WTC11 (cell line): Measurements from ENCODE around the gene RFX7. TPM values are rescaled to one million over a fixed set of nuclear protein-coding genes. Genes with fewer than 3 reads are reported as not detected.

ENCODE experiments used
- ATAC-seq: fragments of 200-7000 bp; cut with Tn5 transposase; 2 replicates; pipeline ENCODE4 v1.10.0; 2021; ENCODE audit warnings: mild to moderate bottlenecking, moderate library complexity
- CTCF ChIA-PET: fragments of 300-600 bp; sonication (Branson Sonifier 250); formaldehyde crosslinking; loops from one replicate; lab custom pipeline; 2021; ENCODE audit warnings: antibody characterized with exemption; lab: Charles Lee
- POLR2A ChIA-PET: fragments of 350-600 bp; sonication (Branson Sonifier 250); formaldehyde crosslinking; loops from one replicate; lab custom pipeline; 2021; ENCODE audit warnings: antibody characterized with exemption; lab: Charles Lee
- DNase-seq: peaks from one replicate; pipeline ENCODE4 v3.0.0; 2021; ENCODE audit warnings: low spot score
- H3K27ac Mint-ChIP-seq: 2 replicates; pipeline ENCODE4 v1.8.0; 2021; ENCODE audit warnings: mixed read lengths
- H3K27me3 Mint-ChIP-seq: 2 replicates; pipeline ENCODE4 v1.8.0; 2021; ENCODE audit warnings: low read depth, mild to moderate bottlenecking, moderate library complexity, mixed read lengths
- H3K36me3 Mint-ChIP-seq: 2 replicates; pipeline ENCODE4 v1.8.0; 2021; ENCODE audit warnings: mixed read lengths
- H3K4me1 Mint-ChIP-seq: 2 replicates; pipeline ENCODE4 v1.8.0; 2022; ENCODE audit warnings: mixed read lengths
- H3K4me3 Mint-ChIP-seq: 2 replicates; pipeline ENCODE4 v1.8.0; 2021; ENCODE audit warnings: mild to moderate bottlenecking, moderate library complexity, mixed read lengths
- H3K9me3 Mint-ChIP-seq: 2 replicates; pipeline ENCODE4 v1.8.0; 2021; ENCODE audit warnings: mixed read lengths
- CBFB ChIP-seq: sonication (generic); formaldehyde crosslinking; IDR thresholded peaks from 2 replicates; pipeline ENCODE4 v1.8.1; 2022; ENCODE audit warnings: mild to moderate bottlenecking, low read depth, missing genetic modification reagents
- CREM ChIP-seq: sonication (generic); formaldehyde crosslinking; IDR thresholded peaks from 2 replicates; pipeline ENCODE4 v1.8.1; 2022; ENCODE audit warnings: mild to moderate bottlenecking, missing genetic modification reagents, moderate library complexity
- ELF4 ChIP-seq: sonication (generic); formaldehyde crosslinking; IDR thresholded peaks from 2 replicates; pipeline ENCODE4 v1.8.1; 2022; ENCODE audit warnings: low read depth, mild to moderate bottlenecking, moderate library complexity, missing genetic modification reagents
- ESRRA ChIP-seq: sonication (generic); formaldehyde crosslinking; IDR thresholded peaks from 2 replicates; pipeline ENCODE4 v1.8.1; 2022; ENCODE audit warnings: mild to moderate bottlenecking, missing genetic modification reagents, borderline replicate concordance
- FOXJ3 ChIP-seq: sonication (generic); formaldehyde crosslinking; IDR thresholded peaks from 2 replicates; pipeline ENCODE4 v1.9.0; 2021; ENCODE audit warnings: missing genetic modification reagents, mild to moderate bottlenecking, borderline replicate concordance
- KAT7 ChIP-seq: sonication (generic); formaldehyde crosslinking; IDR thresholded peaks from 2 replicates; pipeline ENCODE4 v1.8.1; 2023; ENCODE audit warnings: missing genetic modification reagents, mild to moderate bottlenecking, borderline replicate concordance
- MYBL2 ChIP-seq: sonication (generic); formaldehyde crosslinking; IDR thresholded peaks from 2 replicates; pipeline ENCODE4 v1.8.1; 2023; ENCODE audit warnings: mild to moderate bottlenecking, moderate library complexity, missing genetic modification reagents
- NFATC4 ChIP-seq: fragments of 250-450 bp; sonication (Bioruptor Pico); IDR thresholded peaks from 2 replicates; pipeline ENCODE4 v1.9.0; 2021; ENCODE audit warnings: mild to moderate bottlenecking
- NR3C1 ChIP-seq: sonication (generic); formaldehyde crosslinking; conservative IDR thresholded peaks from 2 replicates; pipeline ENCODE4 v1.8.1; 2023; ENCODE audit warnings: low read depth, mild to moderate bottlenecking, missing genetic modification reagents
- OVOL2 ChIP-seq: fragments of 250-450 bp; sonication (Bioruptor Pico); IDR thresholded peaks from 2 replicates; pipeline ENCODE4 v1.9.0; 2021; ENCODE audit warnings: mild to moderate bottlenecking, borderline replicate concordance
- PRRX2 ChIP-seq: fragments of 250-450 bp; sonication (Bioruptor Pico); IDR thresholded peaks from 2 replicates; pipeline ENCODE4 v1.8.0; 2021; ENCODE audit warnings: mild to moderate bottlenecking
- TEAD4 ChIP-seq: sonication (generic); formaldehyde crosslinking; IDR thresholded peaks from 2 replicates; pipeline ENCODE4 v1.8.0; 2022; ENCODE audit warnings: mild to moderate bottlenecking, missing genetic modification reagents
- ZNF423 ChIP-seq: fragments of 250-450 bp; sonication (Bioruptor Pico); IDR thresholded peaks from 2 replicates; pipeline ENCODE4 v2.1.2; 2022; ENCODE audit warnings: mild to moderate bottlenecking, moderate library complexity
- total RNA-seq: library from RNA; stranded (reverse); gene quantifications from 3 replicates; pipeline ENCODE4 v1.2.3, GENCODE V29; 2021
- TF ChIP-seq, protein P1 (sequence below): sonication (generic); formaldehyde crosslinking; IDR thresholded peaks from 2 replicates; pipeline ENCODE4 v1.8.1; 2023; ENCODE audit warnings: mild to moderate bottlenecking, missing genetic modification reagents, borderline replicate concordance
- TF ChIP-seq, protein P2 (sequence below): sonication (generic); formaldehyde crosslinking; IDR thresholded peaks from 2 replicates; pipeline ENCODE4 v1.8.0; 2022; ENCODE audit warnings: mild to moderate bottlenecking, missing genetic modification reagents
- TF ChIP-seq, protein P3 (sequence below): fragments of 250-450 bp; sonication (Bioruptor Pico); IDR thresholded peaks from 2 replicates; pipeline ENCODE4 v1.9.0; 2021; ENCODE audit warnings: moderate library complexity, mild to moderate bottlenecking, inconsistent platforms, borderline replicate concordance
- TF ChIP-seq, protein P4 (sequence below): fragments of 250-450 bp; sonication (Bioruptor Pico); conservative IDR thresholded peaks from 2 replicates; pipeline ENCODE4 v1.9.0; 2021; ENCODE audit warnings: mild to moderate bottlenecking
- TF ChIP-seq, protein P5 (sequence below): sonication (generic); formaldehyde crosslinking; IDR thresholded peaks from 2 replicates; pipeline ENCODE4 v1.8.1; 2023; ENCODE audit warnings: mild to moderate bottlenecking, moderate library complexity, missing genetic modification reagents
- TF ChIP-seq, protein P6 (sequence below): sonication (generic); formaldehyde crosslinking; IDR thresholded peaks from 2 replicates; pipeline ENCODE4 v1.8.0; 2022; ENCODE audit warnings: mild to moderate bottlenecking, missing genetic modification reagents

RFX7 gene
- total RNA-seq, 1 experiment from 2014 or later = 36.0 TPM

DNA sequence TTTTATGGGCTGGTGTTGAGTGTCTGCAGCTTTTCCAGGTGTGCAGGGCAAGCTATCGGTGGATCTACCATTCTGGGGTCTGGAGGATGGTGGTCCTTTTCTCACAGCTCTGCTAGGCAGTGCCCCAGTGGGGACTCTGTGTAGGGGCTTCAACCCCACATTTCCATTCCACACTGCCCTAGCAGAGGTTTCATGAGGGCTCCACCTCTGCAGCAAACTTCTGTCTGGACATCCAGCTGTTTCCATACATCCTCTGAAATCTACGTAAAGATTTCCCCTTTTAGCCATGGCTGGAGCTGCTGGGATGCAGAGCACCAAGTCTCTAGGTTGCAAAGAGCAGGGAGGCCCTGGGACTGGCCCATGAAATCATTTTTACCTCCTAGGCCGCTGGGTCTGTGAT lies 11.6 kb downstream of the RFX7 start (continued):
- TF ChIP-seq, protein P1, sequence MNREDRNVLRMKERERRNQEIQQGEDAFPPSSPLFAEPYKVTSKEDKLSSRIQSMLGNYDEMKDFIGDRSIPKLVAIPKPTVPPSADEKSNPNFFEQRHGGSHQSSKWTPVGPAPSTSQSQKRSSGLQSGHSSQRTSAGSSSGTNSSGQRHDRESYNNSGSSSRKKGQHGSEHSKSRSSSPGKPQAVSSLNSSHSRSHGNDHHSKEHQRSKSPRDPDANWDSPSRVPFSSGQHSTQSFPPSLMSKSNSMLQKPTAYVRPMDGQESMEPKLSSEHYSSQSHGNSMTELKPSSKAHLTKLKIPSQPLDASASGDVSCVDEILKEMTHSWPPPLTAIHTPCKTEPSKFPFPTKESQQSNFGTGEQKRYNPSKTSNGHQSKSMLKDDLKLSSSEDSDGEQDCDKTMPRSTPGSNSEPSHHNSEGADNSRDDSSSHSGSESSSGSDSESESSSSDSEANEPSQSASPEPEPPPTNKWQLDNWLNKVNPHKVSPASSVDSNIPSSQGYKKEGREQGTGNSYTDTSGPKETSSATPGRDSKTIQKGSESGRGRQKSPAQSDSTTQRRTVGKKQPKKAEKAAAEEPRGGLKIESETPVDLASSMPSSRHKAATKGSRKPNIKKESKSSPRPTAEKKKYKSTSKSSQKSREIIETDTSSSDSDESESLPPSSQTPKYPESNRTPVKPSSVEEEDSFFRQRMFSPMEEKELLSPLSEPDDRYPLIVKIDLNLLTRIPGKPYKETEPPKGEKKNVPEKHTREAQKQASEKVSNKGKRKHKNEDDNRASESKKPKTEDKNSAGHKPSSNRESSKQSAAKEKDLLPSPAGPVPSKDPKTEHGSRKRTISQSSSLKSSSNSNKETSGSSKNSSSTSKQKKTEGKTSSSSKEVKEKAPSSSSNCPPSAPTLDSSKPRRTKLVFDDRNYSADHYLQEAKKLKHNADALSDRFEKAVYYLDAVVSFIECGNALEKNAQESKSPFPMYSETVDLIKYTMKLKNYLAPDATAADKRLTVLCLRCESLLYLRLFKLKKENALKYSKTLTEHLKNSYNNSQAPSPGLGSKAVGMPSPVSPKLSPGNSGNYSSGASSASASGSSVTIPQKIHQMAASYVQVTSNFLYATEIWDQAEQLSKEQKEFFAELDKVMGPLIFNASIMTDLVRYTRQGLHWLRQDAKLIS = no peak
- TF ChIP-seq ZNF423 (no peak), CREM (CRISPR knock-in tag) (no peak)

DNA sequence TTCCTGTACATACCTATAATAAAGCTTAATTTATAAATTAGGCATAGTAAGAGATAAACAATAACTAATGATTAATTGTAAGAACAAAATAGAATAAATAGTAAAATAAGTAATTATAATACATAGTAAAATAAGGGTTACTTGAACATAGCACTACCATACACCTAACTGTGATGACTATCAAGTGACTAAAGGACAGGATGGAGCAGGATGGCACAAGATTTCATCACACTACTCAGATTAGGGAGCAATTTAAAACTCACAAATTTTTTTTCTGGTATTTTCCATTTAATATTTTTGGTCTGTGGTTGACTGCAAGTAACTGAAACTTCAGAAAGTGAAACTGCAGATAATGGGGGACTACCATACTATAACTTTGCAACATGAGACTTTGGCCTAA lies 14.8 kb downstream of the RFX7 start:
- H3K36me3 Mint-ChIP-seq = peaks cover 73% of the 10 kb centered on the region
- H3K27me3 Mint-ChIP-seq = peaks cover 3% of the 10 kb centered on the region; the same call in 1 of the 2 replicates
- H3K4me1 Mint-ChIP-seq = peaks cover 34% of the 10 kb centered on the region
- ATAC-seq (no peak), DNase-seq (no peak)
- H3K27ac Mint-ChIP-seq = no peak overlapping the region
- no peak overlapping the region for H3K4me3 Mint-ChIP-seq
- POLR2A ChIA-PET = no interaction called here
- H3K9me3 Mint-ChIP-seq = peaks cover 67% of the 10 kb centered on the region
- TF ChIP-seq CBFB = no peak
- CTCF ChIA-PET = no interaction called here

DNA sequence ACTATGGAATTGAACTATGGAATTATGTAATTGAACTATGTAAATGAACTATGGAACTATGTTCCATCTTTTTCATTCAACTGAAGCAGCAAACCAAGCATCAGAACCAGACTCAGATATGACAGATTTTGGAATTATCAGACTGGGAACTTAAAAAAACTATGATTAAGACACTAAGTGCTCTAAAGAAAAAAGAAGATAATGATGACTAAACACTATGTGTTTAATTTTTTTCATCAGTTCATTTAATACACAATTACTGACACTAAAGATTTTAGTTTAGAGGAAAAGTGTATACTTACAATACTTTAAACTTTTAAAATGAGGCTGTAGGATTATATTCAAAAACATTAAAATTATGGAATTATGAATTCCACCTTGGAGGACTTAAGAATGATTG lies 15.3 kb downstream of the RFX7 start:
- H3K4me3 Mint-ChIP-seq = no peak overlapping the region
- TF ChIP-seq PRRX2 (CRISPR knock-in tag) = no peak
- no peak for TF ChIP-seq ESRRA (CRISPR knock-in tag)
- no peak for TF ChIP-seq TEAD4
- no peak for TF ChIP-seq FOXJ3 (CRISPR knock-in tag)
- TF ChIP-seq ELF4 (CRISPR knock-in tag) = no peak
- TF ChIP-seq NFATC4 (CRISPR knock-in tag) = no peak
- no peak for TF ChIP-seq CREM (CRISPR knock-in tag)
- ChIA-PET POLR2A (no interaction called here), CTCF (no interaction called here)
- peaks cover 72% of the 10 kb centered on the region for H3K36me3 Mint-ChIP-seq
- no peak for DNase-seq
- peaks cover 66% of the 10 kb centered on the region for H3K9me3 Mint-ChIP-seq
- peaks cover 34% of the 10 kb centered on the region for H3K4me1 Mint-ChIP-seq
- ATAC-seq = no peak
- H3K27ac Mint-ChIP-seq = no peak overlapping the region; the same call in 1 of the 2 replicates
- peaks cover 3% of the 10 kb centered on the region; the same call in 1 of the 2 replicates for H3K27me3 Mint-ChIP-seq

DNA sequence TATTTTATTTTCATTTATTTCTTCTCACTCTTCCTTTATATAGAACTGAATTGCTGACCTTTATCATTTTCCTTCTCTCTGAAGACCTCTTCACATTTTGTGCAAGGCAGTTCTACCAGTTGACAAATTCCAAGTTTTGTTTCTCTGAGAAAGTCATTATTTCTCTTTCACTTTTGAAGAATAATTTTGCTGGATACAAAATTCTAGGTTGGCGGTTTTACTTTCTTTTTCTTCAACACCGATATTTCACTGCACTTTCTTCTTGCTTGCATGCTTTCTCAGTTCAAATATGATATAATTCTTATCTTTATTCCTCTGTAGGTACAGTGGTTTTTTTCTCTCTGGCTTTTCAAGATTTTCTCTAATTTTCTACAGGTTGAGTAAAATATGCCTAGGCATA lies 15.9 kb downstream of the RFX7 start:
- DNase-seq (no peak), ATAC-seq (no peak)
- CTCF ChIA-PET = no interaction called here
- Mint-ChIP-seq H3K9me3 (peaks cover 65% of the 10 kb centered on the region), H3K4me1 (peaks cover 34% of the 10 kb centered on the region), H3K36me3 (peaks cover 72% of the 10 kb centered on the region), H3K27ac (peak overlapping the region; percentile 44; the same call in 1 of the 2 replicates), H3K4me3 (no peak overlapping the region), H3K27me3 (peaks cover 3% of the 10 kb centered on the region; the same call in 1 of the 2 replicates)
- POLR2A ChIA-PET = no interaction called here
- TF ChIP-seq, protein P2, sequence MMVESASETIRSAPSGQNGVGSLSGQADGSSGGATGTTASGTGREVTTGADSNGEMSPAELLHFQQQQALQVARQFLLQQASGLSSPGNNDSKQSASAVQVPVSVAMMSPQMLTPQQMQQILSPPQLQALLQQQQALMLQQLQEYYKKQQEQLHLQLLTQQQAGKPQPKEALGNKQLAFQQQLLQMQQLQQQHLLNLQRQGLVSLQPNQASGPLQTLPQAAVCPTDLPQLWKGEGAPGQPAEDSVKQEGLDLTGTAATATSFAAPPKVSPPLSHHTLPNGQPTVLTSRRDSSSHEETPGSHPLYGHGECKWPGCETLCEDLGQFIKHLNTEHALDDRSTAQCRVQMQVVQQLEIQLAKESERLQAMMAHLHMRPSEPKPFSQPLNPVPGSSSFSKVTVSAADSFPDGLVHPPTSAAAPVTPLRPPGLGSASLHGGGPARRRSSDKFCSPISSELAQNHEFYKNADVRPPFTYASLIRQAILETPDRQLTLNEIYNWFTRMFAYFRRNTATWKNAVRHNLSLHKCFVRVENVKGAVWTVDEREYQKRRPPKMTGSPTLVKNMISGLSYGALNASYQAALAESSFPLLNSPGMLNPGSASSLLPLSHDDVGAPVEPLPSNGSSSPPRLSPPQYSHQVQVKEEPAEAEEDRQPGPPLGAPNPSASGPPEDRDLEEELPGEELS (CRISPR knock-in tag) = no peak
- TF ChIP-seq MYBL2 (CRISPR knock-in tag) (no peak), FOXJ3 (CRISPR knock-in tag) (no peak), OVOL2 (CRISPR knock-in tag) (no peak), NR3C1 (CRISPR knock-in tag) (no peak), PRRX2 (CRISPR knock-in tag) (no peak), KAT7 (CRISPR knock-in tag) (no peak)
- TF ChIP-seq, protein P3, sequence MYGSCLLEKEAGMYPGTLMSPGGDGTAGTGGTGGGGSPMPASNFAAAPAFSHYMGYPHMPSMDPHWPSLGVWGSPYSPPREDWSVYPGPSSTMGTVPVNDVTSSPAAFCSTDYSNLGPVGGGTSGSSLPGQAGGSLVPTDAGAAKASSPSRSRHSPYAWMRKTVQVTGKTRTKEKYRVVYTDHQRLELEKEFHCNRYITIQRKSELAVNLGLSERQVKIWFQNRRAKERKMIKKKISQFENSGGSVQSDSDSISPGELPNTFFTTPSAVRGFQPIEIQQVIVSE = no peak
- TF ChIP-seq, protein P4, sequence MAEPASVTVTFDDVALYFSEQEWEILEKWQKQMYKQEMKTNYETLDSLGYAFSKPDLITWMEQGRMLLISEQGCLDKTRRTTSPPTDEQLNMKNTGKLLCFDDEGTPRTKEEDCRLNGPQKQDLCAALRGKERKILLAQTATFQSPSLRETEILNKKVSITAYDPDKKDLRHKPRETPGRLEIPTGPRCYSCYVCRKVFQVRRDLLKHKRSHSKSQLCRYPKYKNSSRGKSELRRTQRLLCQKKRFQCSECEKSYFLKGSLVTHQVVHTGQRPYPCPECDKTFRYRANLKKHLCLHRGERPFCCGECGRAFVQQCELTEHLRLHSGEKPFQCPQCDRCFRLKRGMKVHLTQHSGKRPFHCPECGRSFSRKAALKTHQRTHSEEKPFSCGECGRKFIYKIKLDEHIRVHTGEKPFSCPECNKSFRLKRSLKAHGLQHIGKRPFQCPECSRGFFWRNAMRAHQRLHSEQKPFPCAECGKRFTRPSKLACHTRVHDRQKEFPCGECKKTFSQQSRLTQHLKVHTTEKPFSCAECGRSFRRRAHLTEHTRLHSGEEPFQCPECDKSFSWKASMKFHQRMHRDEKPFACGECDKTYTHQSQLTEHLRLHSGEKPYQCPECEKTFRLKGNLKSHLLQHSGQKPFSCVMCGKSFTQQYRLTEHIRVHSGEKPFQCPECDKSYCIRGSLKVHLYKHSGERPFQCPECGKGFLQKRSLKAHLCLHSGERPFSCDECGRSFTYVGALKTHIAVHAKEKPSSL (CRISPR knock-in tag) = no peak
- TF ChIP-seq, protein P5, sequence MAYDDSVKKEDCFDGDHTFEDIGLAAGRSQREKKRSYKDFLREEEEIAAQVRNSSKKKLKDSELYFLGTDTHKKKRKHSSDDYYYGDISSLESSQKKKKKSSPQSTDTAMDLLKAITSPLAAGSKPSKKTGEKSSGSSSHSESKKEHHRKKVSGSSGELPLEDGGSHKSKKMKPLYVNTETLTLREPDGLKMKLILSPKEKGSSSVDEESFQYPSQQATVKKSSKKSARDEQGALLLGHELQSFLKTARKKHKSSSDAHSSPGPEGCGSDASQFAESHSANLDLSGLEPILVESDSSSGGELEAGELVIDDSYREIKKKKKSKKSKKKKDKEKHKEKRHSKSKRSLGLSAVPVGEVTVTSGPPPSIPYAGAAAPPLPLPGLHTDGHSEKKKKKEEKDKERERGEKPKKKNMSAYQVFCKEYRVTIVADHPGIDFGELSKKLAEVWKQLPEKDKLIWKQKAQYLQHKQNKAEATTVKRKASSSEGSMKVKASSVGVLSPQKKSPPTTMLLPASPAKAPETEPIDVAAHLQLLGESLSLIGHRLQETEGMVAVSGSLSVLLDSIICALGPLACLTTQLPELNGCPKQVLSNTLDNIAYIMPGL (CRISPR knock-in tag) = no peak
- TF ChIP-seq, protein P6, sequence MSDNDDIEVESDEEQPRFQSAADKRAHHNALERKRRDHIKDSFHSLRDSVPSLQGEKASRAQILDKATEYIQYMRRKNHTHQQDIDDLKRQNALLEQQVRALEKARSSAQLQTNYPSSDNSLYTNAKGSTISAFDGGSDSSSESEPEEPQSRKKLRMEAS (CRISPR knock-in tag) = no peak
